Fibroblast of villous mesenchyme (primary cell): Measurements from ENCODE around the gene GCN1. TPM values are rescaled to one million over a fixed set of nuclear protein-coding genes. Genes with fewer than 3 reads are reported as not detected.

ENCODE experiments used
- small RNA-seq: library from RNA; depleted of rRNA; stranded (forward); fragments of <200 nt; gene quantifications from one replicate; pipeline ENCODE3, GENCODE V24; 2012
- total RNA-seq: library from RNA; depleted of rRNA; stranded (reverse); fragments of >200 nt; gene quantifications from 2 replicates; pipeline ENCODE4 v1.2.3, GENCODE V29; 2012

The GCN1 gene
- total RNA-seq, 1 donor: 210 TPM

Small RNA genes lying within 50 kb of the gene (small RNA-seq; reads per million reads assigned to genes)
- gene MIR4498: not detected

Other genes with a start within 250 kb of the GCN1 start
- 0.97 and 1.7 TPM in 2 replicates for gene BICDL1, start 205.5 kb downstream of the GCN1 start, total RNA-seq
- 24.5 and 24.6 TPM in 2 replicates for gene RAB35, start 78.0 kb downstream of the GCN1 start, total RNA-seq
- 1,973 and 2,129 TPM in 2 replicates for gene RPLP0, start 6.4 kb upstream of the GCN1 start, total RNA-seq
- 63.0 and 67.3 TPM in 2 replicates for gene PXN, start 71.0 kb upstream of the GCN1 start, total RNA-seq
- gene RNU4-2, start 97.2 kb upstream of the GCN1 start, total RNA-seq: under 0.01 TPM in 2 replicates
- under 0.01 TPM in 2 replicates for gene RNU4-1, start 98.5 kb upstream of the GCN1 start, total RNA-seq
- gene SIRT4, start 107.6 kb upstream of the GCN1 start, total RNA-seq: 1.3 and 1.6 TPM in 2 replicates
- not detected in 2 replicates for gene PLA2G1B, start 133.1 kb upstream of the GCN1 start, total RNA-seq
- not detected in 2 replicates for gene MSI1, start 174.4 kb upstream of the GCN1 start, total RNA-seq
- 215 and 306 TPM in 2 replicates for gene COX6A1, start 243.4 kb upstream of the GCN1 start, total RNA-seq